Posterior cingulate gyrus (tissue), 11 donors: Measurements from ENCODE around the gene PCNX2.
"Not testable (repeated sequence)": the region's sequence is repeated elsewhere in the genome, so short reads cannot be mapped to it uniquely, and the experiment has no call there.

Experiments used
- DNase-seq, 10 donors: peaks; one replicate each; pipeline versions ENCODE4 v3.0.0 to v3.0.0-alpha.2; 2020 to 2021; ENCODE audit warnings: mixed read lengths in 3 of 10
- intact Hi-C: fragments of 100-400 bp; cut with DNase I; formaldehyde crosslinking; loops from one replicate; pipeline ENCODE4 v1.15.1; 2023

Gene PCNX2

GRCh38 chr1:233113009-233113879, 182.3 kb downstream of the PCNX2 start:
- intact Hi-C loops, result no loop called here
- DNase-seq, result peak in 6 of 10 donors; percentile 13 to 87 (median 38)

DNA sequence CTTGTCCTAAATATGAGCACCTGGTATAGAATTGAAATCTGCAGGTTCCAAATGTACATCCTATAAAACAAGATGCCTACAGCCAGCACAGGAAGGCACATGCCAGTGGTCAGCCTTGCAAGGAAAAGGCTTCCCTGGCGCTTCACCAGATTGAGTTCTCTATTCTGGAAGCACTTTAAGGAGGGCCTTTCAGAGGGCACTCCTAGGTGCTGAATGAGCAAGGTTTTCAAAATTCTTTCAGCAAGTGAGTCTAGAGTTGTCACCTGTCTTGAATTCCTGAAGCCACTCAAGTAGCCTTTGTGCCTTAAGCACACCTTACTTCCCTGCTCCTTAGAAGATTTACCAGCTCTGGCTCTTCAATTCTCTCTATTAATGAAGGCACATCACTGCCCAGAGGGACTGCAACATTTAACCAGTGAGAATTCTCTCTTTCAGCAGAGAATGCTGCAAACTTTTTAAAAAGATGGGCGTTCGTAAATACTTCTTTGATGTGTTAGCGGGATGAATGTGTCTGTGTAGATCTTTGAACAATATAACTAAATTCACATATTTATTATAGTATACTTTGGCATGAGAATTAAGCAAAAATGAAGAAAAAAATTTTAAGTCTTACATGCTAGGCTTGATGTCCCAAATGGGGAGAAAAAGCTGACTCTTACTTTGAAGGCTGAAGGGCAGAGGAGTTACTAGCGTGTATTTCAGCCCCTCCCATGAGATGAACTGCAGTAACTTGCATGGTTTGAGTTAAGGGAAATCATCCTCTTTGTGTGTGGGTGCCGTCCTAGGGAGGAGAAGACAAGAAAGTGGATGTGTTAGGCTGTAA, 183.1 kb downstream of the PCNX2 start:
- intact Hi-C loops, result no loop called here

DNA sequence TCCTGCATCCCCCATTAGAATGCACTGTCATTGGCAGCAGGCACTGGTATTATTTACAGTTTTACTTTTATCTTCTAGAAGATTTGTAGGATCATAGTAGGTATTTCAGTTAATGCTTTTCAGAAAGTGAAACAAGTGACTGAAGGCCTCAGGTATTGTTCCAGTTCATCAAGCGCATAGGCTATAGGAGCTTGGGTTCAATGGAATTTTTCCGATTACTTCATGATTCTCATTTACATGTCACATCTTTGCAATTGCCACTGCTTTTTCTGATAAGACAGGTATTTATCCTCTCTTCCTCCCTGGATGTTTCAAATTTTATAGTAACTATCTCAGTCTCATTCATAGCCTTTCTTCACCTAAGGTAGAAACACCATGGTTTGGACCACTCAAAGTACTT, 183.8 kb downstream of the PCNX2 start:
- no peak for DNase-seq
- intact Hi-C loops, result no loop called here

More for the DNA sequence above, 183.1 kb downstream of the PCNX2 start:
- DNase-seq, result no peak

GRCh38 chr1:233109096-233109495, 186.4 kb downstream of the PCNX2 start:
- DNase-seq, result no peak
- intact Hi-C loops, result no loop called here

- intact Hi-C loops, DNase-seq: not testable (repeated sequence)
Observed at GRCh38 chr1:233107716-233108130, 187.8 kb downstream of the PCNX2 start.

DNA sequence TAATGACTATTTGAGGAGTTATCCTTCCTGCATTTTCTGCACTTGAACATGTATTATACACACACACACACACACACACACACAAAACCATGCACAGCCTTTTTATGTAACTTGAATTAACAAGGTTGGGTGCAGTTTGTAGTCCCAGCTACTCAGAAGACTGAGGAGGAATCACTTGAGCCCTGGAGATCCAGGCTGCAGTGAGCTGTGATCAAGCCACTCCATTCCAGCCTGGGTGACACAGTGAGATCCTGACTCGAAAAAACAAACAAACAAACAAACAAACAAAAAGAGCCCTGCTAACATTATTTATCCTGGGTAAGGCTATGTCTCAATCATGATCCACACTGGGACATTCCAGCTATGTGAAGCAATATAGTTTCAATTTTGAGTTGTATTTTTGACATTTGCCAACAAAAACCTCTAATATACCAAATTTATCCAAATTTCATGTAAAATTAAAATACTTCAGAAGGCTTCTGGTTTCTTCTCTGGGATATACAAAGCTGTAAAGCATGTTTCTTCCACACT, 188.3 kb downstream of the PCNX2 start:
- intact Hi-C loops, result no loop called here
- DNase-seq, result no peak

- no peak for DNase-seq
- intact Hi-C loops, result no loop called here
Observed at GRCh38 chr1:233105225-233105624, 190.3 kb downstream of the PCNX2 start.

DNA sequence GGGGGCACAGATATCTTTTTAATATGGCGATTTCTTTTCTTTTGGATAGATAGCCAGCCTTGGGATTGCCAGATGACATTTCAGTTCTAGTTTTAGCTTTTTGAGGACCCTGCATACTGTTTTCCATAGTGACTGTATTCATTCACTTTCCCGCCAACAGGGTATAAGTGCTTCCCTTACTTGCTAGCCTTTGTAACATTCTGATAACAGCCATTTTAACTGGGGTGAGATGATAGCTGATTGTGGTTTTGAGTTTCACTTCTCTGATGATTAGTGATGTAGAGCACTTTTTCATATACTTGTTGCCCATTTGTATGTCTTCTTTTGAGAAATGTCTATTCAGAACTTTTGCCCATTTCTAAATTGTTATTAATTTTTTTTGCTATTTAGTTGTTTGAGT, 193.2 kb downstream of the PCNX2 start:
- intact Hi-C loops, result no loop called here
- DNase-seq, result no peak

- DNase-seq, result no peak
- intact Hi-C loops, result no loop called here
Observed at GRCh38 chr1:233097959-233098580, 197.5 kb downstream of the PCNX2 start.

- intact Hi-C loops, result no loop called here
- no peak for DNase-seq
Observed at GRCh38 chr1:233097546-233097945, 198.0 kb downstream of the PCNX2 start.

- DNase-seq, result no peak
- intact Hi-C loops, result no loop called here
Observed at GRCh38 chr1:233094691-233095090, 200.8 kb downstream of the PCNX2 start.

DNA sequence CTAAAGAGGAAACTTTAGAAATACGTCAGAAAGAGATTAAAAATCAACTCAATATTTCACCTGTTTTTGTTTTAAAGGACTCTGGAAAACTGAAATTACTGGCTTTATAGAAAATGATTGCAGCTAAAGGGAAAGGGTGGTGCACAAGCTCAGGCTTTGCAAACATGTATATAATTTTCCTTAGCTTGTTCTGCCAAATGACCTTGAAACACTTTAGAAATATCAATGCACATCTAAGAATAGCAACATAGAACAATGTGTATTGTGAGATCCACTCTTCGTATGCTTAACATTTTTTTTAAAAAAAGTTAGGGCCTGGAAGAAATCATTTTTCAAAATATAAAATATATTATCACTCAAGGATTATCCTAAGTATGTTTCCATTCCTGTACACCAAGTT, 201.3 kb downstream of the PCNX2 start:
- DNase-seq, result no peak
- intact Hi-C loops, result no loop called here

DNA sequence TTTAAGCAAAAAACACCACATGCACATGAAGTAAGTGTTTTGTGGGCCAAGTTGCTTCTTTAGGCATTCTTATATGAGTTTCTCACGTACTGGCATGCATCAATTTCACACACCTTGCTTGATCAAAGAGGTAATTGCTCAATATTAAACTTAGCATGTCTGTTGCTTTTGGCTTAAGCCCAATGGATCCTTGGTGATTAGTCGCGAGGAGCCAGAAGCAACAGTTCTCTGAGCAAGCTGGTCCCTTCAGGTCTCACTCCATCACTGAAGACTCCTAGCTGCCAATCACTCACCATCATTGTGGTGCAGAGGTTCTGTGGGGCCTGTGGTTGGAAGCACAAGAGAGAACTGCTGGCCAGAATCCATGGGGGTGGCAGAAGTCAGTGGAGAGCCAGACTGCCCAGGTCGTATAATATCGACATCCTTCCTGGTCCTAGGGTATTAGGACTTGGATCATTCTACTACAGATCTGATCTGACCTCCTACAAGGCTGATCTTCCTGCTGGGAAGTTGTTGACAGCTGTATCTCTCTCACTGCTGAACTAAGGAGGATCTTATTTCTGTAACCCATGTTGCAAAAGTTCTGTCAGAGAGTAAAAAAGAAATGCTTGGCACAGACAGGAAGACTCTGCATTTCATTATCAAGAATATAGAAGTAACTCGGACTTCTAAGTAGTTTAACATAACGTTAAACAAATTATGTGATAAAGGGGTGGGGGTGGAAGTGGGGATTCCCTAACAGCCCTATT, 204.6 kb downstream of the PCNX2 start:
- DNase-seq, result no peak

GRCh38 chr1:233089251-233089650, 206.3 kb downstream of the PCNX2 start:
- DNase-seq, result no peak
- intact Hi-C loops, result no loop called here

More for the DNA sequence above, 204.6 kb downstream of the PCNX2 start:
- intact Hi-C loops, result no loop called here

GRCh38 chr1:233088613-233089012, 206.9 kb downstream of the PCNX2 start:
- no peak for DNase-seq
- intact Hi-C loops, result no loop called here

- intact Hi-C loops, result no loop called here
- DNase-seq, result peak in 4 of 10 donors; percentile 17 to 70 (median 32)
Observed at GRCh38 chr1:233086961-233087881, 208.3 kb downstream of the PCNX2 start.

DNA sequence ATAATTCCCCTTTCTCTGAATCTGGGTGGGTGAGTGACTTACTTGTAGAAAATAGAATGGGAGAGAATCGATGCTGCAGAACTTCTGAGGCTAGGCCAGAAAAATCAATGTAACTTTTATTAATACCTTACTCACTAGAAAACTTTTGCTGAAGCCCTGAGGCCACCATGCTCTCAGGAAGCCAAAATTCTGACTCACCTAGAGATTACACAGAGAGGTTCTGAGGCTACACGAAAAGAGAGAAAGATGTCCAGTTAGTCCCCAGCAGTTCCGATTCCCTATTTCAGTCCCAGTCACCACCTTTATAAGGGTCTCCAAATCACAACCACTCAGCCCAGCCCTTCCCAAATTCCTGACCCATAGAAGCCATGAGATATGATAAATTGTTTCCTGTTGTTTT, 210.0 kb downstream of the PCNX2 start:
- intact Hi-C loops, result no loop called here
- DNase-seq, result no peak

DNA sequence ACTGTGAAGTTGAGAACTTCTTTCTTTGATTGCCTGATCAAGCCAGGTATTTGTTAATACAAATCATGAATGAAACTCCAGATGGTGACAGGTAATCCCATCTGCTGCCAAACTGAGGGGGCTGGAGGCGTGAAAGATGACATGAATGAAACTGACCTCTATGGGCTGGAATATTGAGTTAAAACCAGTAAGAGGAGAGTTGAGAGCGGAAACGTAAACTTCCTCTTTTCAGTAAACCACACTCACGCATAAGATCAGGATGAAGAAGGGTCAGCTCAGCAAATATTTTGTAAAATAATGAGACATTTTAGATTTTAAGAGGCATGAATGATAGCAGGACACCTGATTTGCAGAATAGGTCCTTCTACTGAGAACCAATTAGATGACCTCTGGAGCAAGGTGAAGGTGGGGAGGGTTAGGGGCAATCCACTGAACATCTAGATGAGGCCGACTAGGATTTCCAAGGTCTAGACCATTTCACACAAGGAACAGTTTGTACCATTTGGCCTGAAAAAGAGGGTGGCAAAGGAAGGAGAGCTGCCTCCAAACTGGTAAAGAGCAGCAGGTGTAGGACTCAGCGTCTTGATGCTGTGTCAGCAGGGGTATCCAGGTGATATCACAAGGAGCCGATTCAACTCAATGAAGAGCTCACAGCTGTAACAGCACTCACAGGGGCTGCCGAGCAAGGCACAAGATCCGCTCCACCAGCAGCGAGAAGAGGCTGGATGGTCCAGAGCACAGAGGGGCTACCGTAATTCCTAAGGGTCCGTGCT, 212.6 kb downstream of the PCNX2 start:
- no peak for DNase-seq
- intact Hi-C loops, result no loop called here
